ENCODE measurements around the gene RAP1GAP. TPM values are rescaled to one million over a fixed set of nuclear protein-coding genes. Genes with fewer than 3 reads are reported as not detected.

Gene RAP1GAP
- total and polyA plus RNA-seq, 9 of the 15 experiments (the other 6 are each of a cell fraction or from before 2014, with no cell fraction given): 0.29 to 30.2 (median 19.2) TPM

- TF ChIP-seq ZNF586 (CRISPR knock-in tag; conservative IDR thresholded peaks at IDR 0.05) (no peak), THRA (IDR thresholded peaks at IDR 0.05) (no peak), SMARCC2 (IDR thresholded peaks at IDR 0.05; ENCODE audit: low read depth) (no peak), CREB3L1 (IDR thresholded peaks at IDR 0.05; ENCODE audit: borderline replicate concordance, low read depth) (no peak; the same call in 1 of the 2 replicates), ILF3 (IDR thresholded peaks at IDR 0.05; ENCODE audit: borderline replicate concordance) (0 out of 2 replicates have a peak, but pooled peaks have one; percentile 32), EP400 (IDR thresholded peaks at IDR 0.05) (peak; percentile 69), SFPQ (IDR thresholded peaks at IDR 0.05; ENCODE audit: low read depth, low read length) (no peak), KHSRP (IDR thresholded peaks at IDR 0.05) (no peak), CBX8 (IDR thresholded peaks at IDR 0.05; ENCODE audit: borderline replicate concordance, extremely low read depth, low read depth, low read length, poor library complexity, severe bottlenecking) (no peak), ZNF165 (CRISPR knock-in tag; IDR thresholded peaks at IDR 0.05; ENCODE audit: borderline replicate concordance) (no peak), PYGO2 (tag; IDR thresholded peaks at IDR 0.05) (no peak), HDAC6 (IDR thresholded peaks at IDR 0.05; ENCODE audit: low read depth, low read length) (no peak), MLX (CRISPR knock-in tag; conservative IDR thresholded peaks at IDR 0.05) (0 out of 4 replicates have a peak, but pooled peaks of 1 of the 2 experiments have one; percentile 7), SAP30 (IDR thresholded peaks at IDR 0.05; ENCODE audit: borderline replicate concordance, insufficient read depth, low read depth, low read length, poor library complexity, severe bottlenecking) (peak; percentile 36), NFIX (CRISPR knock-in tag; IDR thresholded peaks at IDR 0.05; ENCODE audit: low read depth) (no peak), POLR3A (IDR thresholded peaks at IDR 0.05; ENCODE audit: borderline replicate concordance, extremely low read depth, insufficient read depth, insufficient read length) (no peak), U2AF2 (optimal IDR thresholded peaks at IDR 0.05; ENCODE audit: low read depth, low read length) (no peak), SIN3B (IDR thresholded peaks at IDR 0.05; ENCODE audit: low read depth) (0 out of 2 replicates have a peak, but pooled peaks have one; percentile 38), ATF4 (CRISPR knock-in tag; IDR thresholded peaks at IDR 0.05) (no peak)
Measured at GRCh38 chr1:21669258-21670058, at the start of gene RAP1GAP (continued).

Measured in K562 (cell line).